Smooth muscle cell (in vitro differentiated cells): ENCODE results near the gene ANGEL1. TPM values are rescaled to one million over a fixed set of nuclear protein-coding genes. Genes with fewer than 3 reads are reported as not detected.

ENCODE experiments used
- DNase-seq: peaks from one replicate; lab custom pipeline; 2025; ENCODE audit not compliant: unreplicated experiment; lab: John Stamatoyannopoulos, UW
- H2AFZ ChIP-seq: fragments of 200-600 bp; sonication (generic); 2 replicates; pipeline ENCODE4 v1.6.0; 2016; ENCODE audit warnings: antibody characterized with exemption, low read depth, mild to moderate bottlenecking
- H3F3A ChIP-seq: fragments of 200-600 bp; sonication (generic); 2 replicates; pipeline ENCODE4 v1.6.0; 2017; ENCODE audit warnings: antibody characterized with exemption, low read depth
- H3K27ac ChIP-seq: fragments of 200-600 bp; sonication (generic); 2 replicates; pipeline ENCODE4 v1.5.1; 2016; ENCODE audit warnings: low read depth, mild to moderate bottlenecking
- H3K27me3 ChIP-seq: fragments of 200-600 bp; sonication (generic); 2 replicates; pipeline ENCODE4 v1.6.1; 2016; ENCODE audit warnings: low read depth, mild to moderate bottlenecking
- H3K36me3 ChIP-seq: fragments of 200-600 bp; sonication (generic); 2 replicates; pipeline ENCODE4 v1.5.1; 2016; ENCODE audit warnings: low read depth
- H3K4me1 ChIP-seq: fragments of 200-600 bp; sonication (generic); 2 replicates; pipeline ENCODE4 v1.5.1; 2016; ENCODE audit warnings: low read depth
- H3K4me2 ChIP-seq: fragments of 200-600 bp; sonication (generic); 2 replicates; pipeline ENCODE4 v1.6.0; 2016; ENCODE audit warnings: mild to moderate bottlenecking
- H3K4me3 ChIP-seq: fragments of 200-600 bp; sonication (generic); 2 replicates; pipeline ENCODE4 v1.5.1; 2016; ENCODE audit warnings: mild to moderate bottlenecking
- H3K79me2 ChIP-seq: fragments of 200-600 bp; sonication (generic); 2 replicates; pipeline ENCODE4 v1.6.0; 2016; ENCODE audit warnings: low read depth, mild to moderate bottlenecking
- H3K9ac ChIP-seq: fragments of 200-600 bp; sonication (generic); 2 replicates; pipeline ENCODE4 v1.6.0; 2016; ENCODE audit warnings: low read depth
- H3K9me3 ChIP-seq: fragments of 200-600 bp; sonication (generic); replicated peaks from 2 replicates; pipeline ENCODE4 v1.5.1; 2016; ENCODE audit warnings: low read depth
- H4K20me1 ChIP-seq: fragments of 200-600 bp; sonication (generic); 2 replicates; pipeline ENCODE4 v1.6.0; 2016; ENCODE audit warnings: low read depth
- CTCF ChIP-seq: fragments of 200-600 bp; sonication (generic); IDR thresholded peaks from 2 replicates; pipeline ENCODE4 v1.5.1; 2017; ENCODE audit warnings: borderline replicate concordance, mild to moderate bottlenecking, antibody characterized with exemption; ENCODE audit not compliant: insufficient read depth, poor library complexity, severe bottlenecking
- WGBS: methylation state at CpG from one replicate; pipeline ENCODE4 v1.1.7; 2016; ENCODE audit warnings: low lambda C conversion rate; 5-methylcytosine and 5-hydroxymethylcytosine counted together
- polyA plus RNA-seq: library from polyadenylated mRNA; unstranded; fragments of >200 nt; fragmentation: Nextera tagmentation; extraction: Ambion mirVana; gene quantifications from 2 replicates; pipeline ENCODE4 v1.2.1, GENCODE V29; 2016
- total RNA-seq: library from RNA; depleted of rRNA; stranded (reverse); fragments of >200 nt; gene quantifications from 2 replicates; pipeline ENCODE4 v1.2.3, GENCODE V29; 2014

ANGEL1 gene
- total and polyA plus RNA-seq, 2 experiments from 2014 or later = 8.4 to 20.4 TPM

- Histone ChIP-seq H3K27ac (peak overlapping the region; percentile 4), H4K20me1 (no peaks in the 10 kb centered on the region), H3K9me3 (no peaks in the 10 kb centered on the region), H3K9ac (no peak overlapping the region), H3K27me3 (no peaks in the 10 kb centered on the region), H3K4me1 (no peaks in the 10 kb centered on the region), H3K4me3 (no peak overlapping the region), H2AFZ (no peak overlapping the region), H3K36me3 (no peaks in the 10 kb centered on the region), H3K4me2 (no peak overlapping the region), H3F3A (peaks cover 18% of the 10 kb centered on the region), H3K79me2 (no peaks in the 10 kb centered on the region)
- no peak for DNase-seq
- no peak for TF ChIP-seq CTCF
- whole genome bisulfite sequencing = 93% methylated on average over 7 of the region's 7 CpGs
These were observed 33.2 kb downstream of the ANGEL1 start for GRCh38 chr14:76779221-76780057.

GRCh38 chr14:76778546-76779215, 34.0 kb downstream of the ANGEL1 start:
- no peak overlapping the region for H3K4me2 ChIP-seq
- no peak for DNase-seq
- peaks cover 5% of the 10 kb centered on the region for H3K79me2 ChIP-seq
- no peaks in the 10 kb centered on the region for H3K27me3 ChIP-seq
- no peaks in the 10 kb centered on the region for H3K36me3 ChIP-seq
- no peaks in the 10 kb centered on the region for H4K20me1 ChIP-seq
- H3F3A ChIP-seq = peaks cover 12% of the 10 kb centered on the region
- H3K9ac ChIP-seq = no peak overlapping the region
- H3K9me3 ChIP-seq = no peaks in the 10 kb centered on the region
- H2AFZ ChIP-seq = no peak overlapping the region
- 96% methylated on average over 16 of the region's 16 CpGs for WGBS
- no peak overlapping the region for H3K4me3 ChIP-seq
- no peak overlapping the region for H3K27ac ChIP-seq
- no peak for TF ChIP-seq CTCF
- peaks cover 6% of the 10 kb centered on the region for H3K4me1 ChIP-seq

- Histone ChIP-seq H3K4me2 (no peak overlapping the region), H2AFZ (no peak overlapping the region), H3K79me2 (peaks cover 5% of the 10 kb centered on the region), H3K27ac (no peak overlapping the region), H3K9me3 (no peaks in the 10 kb centered on the region), H3K36me3 (no peaks in the 10 kb centered on the region), H3F3A (peaks cover 13% of the 10 kb centered on the region), H3K27me3 (no peaks in the 10 kb centered on the region), H3K4me3 (no peak overlapping the region), H3K9ac (no peak overlapping the region), H3K4me1 (peaks cover 14% of the 10 kb centered on the region), H4K20me1 (no peaks in the 10 kb centered on the region)
- TF ChIP-seq CTCF = no peak
- 94% methylated on average over 9 of the region's 9 CpGs for WGBS
- no peak for DNase-seq
These were observed 35.0 kb downstream of the ANGEL1 start for GRCh38 chr14:76777721-76778120.
